AG08395 (cell line): ENCODE measurements around the gene SMYD3.

Experiments
- DNase-seq: peaks from one replicate; pipeline ENCODE4 v3.0.0; 2012; ENCODE audit warnings: mixed read lengths, low spot score

The SMYD3 gene

GRCh38 chr1:246417152-246417812, 89.8 kb downstream of the SMYD3 start:
- DNase-seq, result no peak

DNA sequence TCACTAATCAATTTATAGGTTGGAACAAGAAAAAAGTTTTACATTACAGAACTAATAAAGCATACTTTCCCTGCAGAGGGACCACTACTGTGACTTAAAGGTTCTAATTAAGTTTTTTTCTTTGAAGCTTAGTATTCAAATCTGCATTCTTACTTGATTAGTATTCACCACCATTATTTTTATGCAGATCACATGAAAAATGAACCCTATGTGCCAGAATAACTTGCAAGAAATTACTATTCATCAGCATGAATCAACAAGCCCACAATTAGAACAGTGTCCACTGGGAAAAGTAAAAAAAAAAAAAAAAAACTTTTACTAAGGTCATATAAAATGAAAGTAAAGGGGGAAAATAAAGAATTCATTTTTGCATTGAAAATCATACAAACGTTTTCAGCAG, 90.8 kb downstream of the SMYD3 start:
- no peak for DNase-seq

DNA sequence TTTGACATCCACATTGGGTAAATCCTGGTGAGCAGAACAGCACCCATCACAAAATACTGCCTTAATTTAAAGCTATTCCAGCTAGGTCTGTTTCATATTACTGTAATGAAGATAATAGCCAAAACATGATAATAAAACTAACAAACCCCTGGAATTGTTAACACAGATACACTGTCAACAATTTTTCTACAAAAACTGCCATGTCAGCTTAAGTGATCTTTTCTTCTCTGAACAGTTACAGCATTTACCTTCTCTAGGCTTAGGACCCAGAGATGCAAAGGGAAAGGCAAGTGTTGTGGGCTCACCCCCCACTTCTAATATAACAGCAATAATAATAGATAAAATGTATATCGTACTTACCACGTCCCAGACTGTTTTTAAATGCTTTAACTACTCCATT, 92.1 kb downstream of the SMYD3 start:
- no peak for DNase-seq

- no peak for DNase-seq
Observed at GRCh38 chr1:246413430-246413829, 93.6 kb downstream of the SMYD3 start.

- DNase-seq, result peak; percentile 17
Observed at GRCh38 chr1:246404078-246404477, 103.0 kb downstream of the SMYD3 start.

DNA sequence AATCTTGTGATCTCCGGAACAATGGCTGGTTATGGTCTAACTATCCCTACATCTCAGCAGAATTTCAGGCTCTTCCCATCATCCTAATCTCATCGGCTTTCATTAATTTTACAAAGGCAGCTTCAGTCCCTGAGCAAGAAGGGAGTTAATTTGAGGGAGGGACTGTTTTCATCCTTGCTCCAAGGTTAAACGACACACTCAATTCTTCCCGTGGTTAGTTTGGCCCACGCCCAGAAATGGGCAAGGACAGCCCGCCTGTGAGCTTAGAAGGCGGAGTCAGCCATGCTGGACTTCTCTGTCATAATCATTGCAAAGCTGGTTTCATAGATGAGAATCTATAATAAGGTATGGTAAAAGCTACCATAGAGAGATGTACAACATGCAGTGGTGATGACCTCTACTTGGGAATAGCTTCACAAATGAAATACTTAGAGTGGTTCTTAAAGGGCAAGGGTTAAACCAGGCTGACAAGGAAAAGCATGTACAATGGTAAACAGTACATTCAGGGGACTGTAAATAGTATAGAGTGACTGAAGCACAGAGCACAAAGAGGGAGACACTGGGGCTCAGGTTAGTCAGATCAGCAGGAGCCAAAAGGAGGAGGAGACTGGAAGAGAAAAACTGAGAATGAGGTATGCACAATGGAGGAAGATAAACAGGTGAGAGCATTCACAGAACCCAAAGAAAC, 108.8 kb downstream of the SMYD3 start:
- no peak for DNase-seq

DNA sequence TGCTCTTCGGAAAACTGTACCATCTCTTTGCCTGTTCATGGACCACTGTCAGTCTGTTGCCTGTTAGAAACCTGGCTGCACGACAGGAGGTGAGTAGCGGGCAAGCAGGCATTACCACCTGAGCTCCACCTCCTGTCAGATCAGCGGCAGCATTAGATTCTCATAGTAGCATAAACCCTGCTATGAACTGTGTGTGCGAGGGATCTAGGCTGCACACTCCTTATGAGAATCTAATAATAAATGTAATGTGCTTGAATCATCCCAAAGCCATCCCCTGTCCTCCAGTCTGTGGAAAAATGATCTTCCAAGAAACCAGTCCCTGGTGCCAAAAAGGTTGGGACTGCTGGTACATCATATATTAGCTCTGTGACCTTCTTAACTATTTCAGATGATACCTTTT, 110.0 kb downstream of the SMYD3 start:
- DNase-seq, result no peak

DNA sequence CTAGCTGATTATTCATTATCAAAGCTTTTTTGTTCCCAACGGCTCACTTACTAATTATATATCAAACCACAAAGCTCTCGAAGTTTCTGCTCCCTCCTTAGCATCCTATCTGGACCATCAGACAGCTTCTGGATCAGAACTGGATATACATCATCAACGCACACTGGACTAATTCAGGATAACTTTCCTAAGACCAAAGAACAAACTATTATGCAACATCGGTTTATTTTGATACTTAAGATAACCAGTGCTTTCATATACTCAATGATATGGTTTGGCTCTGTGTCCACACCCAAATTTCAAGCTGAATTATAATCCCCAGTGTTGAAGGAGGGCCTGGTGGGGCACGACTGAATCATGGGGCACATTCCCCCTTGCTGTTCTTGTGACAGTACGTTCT, 110.8 kb downstream of the SMYD3 start:
- no peak for DNase-seq

- DNase-seq, result no peak
Observed at GRCh38 chr1:246394121-246394520, 113.0 kb downstream of the SMYD3 start.

- no peak for DNase-seq
Observed at GRCh38 chr1:246390855-246391254, 116.2 kb downstream of the SMYD3 start.

- no peak for DNase-seq
Observed at GRCh38 chr1:246384616-246385015, 122.5 kb downstream of the SMYD3 start.

- no peak for DNase-seq
Observed at GRCh38 chr1:246383791-246384190, 123.3 kb downstream of the SMYD3 start.

DNA sequence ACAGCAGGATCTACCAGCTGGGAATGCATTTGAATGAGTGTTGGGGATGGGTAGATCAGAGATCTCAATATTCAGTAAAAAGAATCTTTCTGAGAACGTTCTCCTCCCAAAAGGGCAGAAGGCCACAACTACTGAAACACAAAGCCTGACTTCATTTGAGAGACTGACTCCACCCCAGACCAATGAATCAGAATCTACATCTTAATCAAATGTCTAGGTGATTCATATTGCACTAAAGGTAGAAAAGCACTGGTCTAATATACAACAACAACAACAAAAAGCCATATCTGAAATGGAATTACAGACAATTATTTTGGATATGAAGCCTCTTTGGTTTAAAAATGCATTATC, 123.9 kb downstream of the SMYD3 start:
- DNase-seq, result no peak

DNA sequence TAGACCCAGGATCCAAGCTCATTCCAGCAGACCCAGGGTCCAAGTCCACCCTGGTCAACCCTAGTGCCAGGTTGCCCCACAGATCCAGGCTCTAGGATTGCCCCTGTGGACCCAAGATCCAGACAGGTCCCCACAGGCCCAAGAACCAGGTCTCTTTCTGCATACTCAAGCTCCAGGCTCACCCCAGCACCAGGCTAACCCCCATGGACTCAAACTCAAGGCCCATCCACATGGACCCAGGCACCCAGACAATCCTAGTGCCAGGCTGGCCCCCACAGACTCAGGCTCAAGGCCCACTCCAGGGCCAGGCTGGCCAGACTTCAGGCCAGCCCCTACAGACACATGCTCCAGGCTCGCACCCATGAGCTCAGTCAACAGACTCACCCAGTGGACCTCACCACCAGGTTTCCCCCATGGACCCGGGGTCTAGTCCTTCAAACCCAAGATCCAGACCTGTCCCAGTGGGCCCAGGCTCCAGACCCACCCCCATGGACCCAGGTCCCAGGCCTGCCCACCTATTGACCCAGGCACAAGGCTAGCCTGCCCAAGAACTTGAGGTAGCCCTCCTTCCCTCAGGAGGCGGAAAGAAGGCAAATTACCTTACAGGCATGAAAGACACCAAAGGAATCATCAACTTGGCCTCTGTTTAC, 124.4 kb downstream of the SMYD3 start:
- DNase-seq, result no peak

DNA sequence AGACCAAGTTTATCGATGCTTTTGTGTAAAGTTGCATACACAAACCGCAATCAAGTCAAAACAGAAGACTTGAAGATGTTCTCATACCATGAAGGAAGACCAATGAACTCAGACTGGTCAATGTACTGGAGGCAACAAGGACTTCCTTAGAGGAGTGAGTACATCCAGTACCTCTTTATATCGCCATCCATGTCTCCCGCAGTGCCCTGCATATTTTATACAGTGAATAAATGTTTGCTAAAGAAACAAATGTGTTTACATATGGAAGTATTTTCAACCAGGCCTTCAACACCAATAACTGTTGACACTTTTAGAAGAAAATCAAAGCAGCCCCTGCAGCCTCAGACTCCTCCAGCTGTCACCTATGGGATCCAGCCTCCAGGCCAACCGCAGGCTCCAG, 125.6 kb downstream of the SMYD3 start:
- no peak for DNase-seq

DNA sequence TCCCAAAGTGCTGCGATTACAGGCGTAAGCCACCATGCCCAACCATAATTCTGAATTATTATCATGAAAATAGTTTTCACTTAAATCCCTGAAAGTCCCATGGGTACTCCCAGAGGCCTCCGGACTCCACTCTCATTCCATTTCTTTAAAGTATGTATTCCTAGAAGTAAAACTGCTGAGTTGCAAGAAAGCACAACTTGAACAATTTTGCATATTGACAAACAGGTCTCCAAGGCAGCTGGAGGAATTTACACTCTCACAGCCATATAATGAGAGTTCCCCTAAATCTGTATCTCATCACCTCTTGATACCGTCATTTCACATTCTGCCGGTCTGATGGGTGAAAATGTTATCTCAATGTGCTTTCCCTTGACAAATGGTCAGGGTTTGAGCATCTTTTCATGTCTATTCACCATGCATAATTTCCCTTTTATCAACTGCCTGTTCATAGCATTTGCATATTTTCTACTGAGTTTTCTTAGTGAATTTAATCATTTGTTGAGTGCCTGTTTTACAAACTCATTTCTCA, 129.4 kb downstream of the SMYD3 start:
- no peak for DNase-seq

DNA sequence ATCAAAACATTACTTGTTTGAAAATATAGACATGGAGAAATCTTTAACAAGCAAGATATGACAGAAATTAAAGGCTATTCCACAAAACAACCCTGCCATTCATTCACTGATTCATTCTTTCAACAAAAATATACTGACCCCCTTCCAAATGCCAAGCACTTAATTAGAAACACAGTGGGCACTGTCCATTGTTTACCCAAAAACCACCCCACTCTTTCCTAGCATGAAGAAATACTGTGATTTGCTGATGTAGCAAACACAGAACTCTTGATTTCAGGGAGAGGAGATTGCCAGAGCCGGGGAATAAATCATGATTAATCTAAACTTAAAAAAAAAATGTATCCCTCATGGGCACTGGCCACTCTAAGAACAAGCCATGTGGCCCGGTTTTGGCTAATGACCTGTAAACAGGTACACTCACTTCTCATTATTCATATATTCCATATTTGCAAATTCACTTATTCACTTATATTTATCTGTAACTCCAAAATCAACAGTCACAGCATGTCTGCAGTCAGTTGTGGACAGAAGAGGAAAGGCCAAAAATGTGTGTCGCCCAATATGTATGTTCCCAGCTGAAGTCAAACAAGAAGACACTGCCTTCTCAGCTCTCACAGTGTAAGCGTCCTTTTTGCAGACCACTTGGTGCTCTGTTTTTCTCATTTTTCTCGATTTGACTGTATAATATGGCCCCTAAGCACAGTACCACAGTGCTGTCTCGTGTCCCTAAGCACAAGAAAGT, 133.1 kb downstream of the SMYD3 start:
- no peak for DNase-seq

GRCh38 chr1:246372559-246372958, 134.5 kb downstream of the SMYD3 start:
- no peak for DNase-seq

GRCh38 chr1:246367041-246367440, 140.0 kb downstream of the SMYD3 start:
- DNase-seq, result no peak

- no peak for DNase-seq
Observed at GRCh38 chr1:246365708-246366107, 141.4 kb downstream of the SMYD3 start.

GRCh38 chr1:246364415-246364941, 142.6 kb downstream of the SMYD3 start:
- DNase-seq, result no peak

DNA sequence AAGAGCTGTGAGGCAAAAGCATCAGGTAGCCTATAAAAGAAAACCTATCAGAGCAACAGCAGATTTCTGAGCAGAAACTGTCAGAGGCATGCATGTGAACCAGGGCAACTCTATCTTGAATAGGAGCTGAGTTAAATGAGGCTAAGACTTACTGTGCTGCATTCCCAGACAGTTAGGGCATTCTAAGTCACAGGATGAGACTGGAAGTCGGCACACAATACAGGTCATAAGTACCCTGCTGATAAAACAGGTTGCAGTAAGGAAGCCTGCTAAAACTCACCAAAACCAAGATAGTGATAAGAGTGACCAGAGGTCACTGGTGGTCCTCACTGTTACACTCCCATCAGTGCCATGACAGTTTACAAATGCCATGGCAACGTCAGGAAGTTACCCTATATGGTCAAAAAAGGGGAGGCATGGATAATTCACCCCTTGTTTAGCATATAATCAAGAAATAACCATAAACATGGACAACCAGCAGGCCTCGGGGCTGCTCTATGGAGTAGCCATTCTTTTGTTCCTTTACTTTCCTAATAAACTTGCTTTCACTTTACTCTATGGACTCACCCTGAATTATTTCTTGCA, 150.0 kb downstream of the SMYD3 start:
- peak; percentile 5 for DNase-seq
